Measurements from ENCODE around the gene OR1N1. TPM values are rescaled to one million over a fixed set of nuclear protein-coding genes. Genes with fewer than 3 reads are reported as not detected.

The OR1N1 gene
- total RNA-seq, result not detected in 2 replicates

GRCh38 chr9:122527193-122527592, at the start of gene OR1N1:
Gene OR1N1 (minus strand): TSS chr9:122527293. CDS start chr9:122527293, 0 bp downstream.

GRCh38 chr9:122552812-122553211, 25.7 kb upstream of the OR1N1 start, which contains the start of gene OR1N2:
Gene OR1N2 (plus strand): TSS chr9:122553112. CDS start chr9:122553212, 100 bp downstream.

GRCh38 chr9:122518841-122519240, 8.3 kb downstream of the OR1N1 start, which contains the start of gene OR1J4:
Gene OR1J4 (plus strand): TSS chr9:122519141. CDS start chr9:122519141, 0 bp downstream.

GRCh38 chr9:122510502-122510901, 16.6 kb downstream of the OR1N1 start, which contains the start of gene OR1J2:
Gene OR1J2 (plus strand): TSS chr9:122510802. CDS start chr9:122510802, 0 bp downstream.

GRCh38 chr9:122477826-122478225, 49.3 kb downstream of the OR1N1 start, which contains the start of gene OR1J1:
Gene OR1J1 (minus strand): TSS chr9:122477926. CDS start chr9:122477926, 0 bp downstream.

Other genes starting within 250 kb of the OR1N1 start
- under 0.01 and 0.33 TPM in 2 replicates for gene PTGS1, start 156.3 kb downstream of the OR1N1 start, total RNA-seq
- not detected in 2 replicates for gene OR1J1, start 49.4 kb downstream of the OR1N1 start, total RNA-seq
- not detected in 2 replicates for gene OR1J2, start 16.5 kb downstream of the OR1N1 start, total RNA-seq
- not detected in 2 replicates for gene OR1J4, start 8.2 kb downstream of the OR1N1 start, total RNA-seq
- not detected in 2 replicates for gene OR1N2, start 25.8 kb upstream of the OR1N1 start, total RNA-seq
- gene OR1L8, start 56.1 kb upstream of the OR1N1 start, total RNA-seq, result 0.11 TPM in 1 of 2 replicates, not detected in the other
- not detected in 2 replicates for gene OR1Q1, start 87.4 kb upstream of the OR1N1 start, total RNA-seq
- gene OR1B1, start 130.3 kb upstream of the OR1N1 start, total RNA-seq, result not detected in 2 replicates
- not detected in 2 replicates for gene OR1L1, start 134.4 kb upstream of the OR1N1 start, total RNA-seq
- gene OR1L3, start 147.8 kb upstream of the OR1N1 start, total RNA-seq, result not detected in 2 replicates
- not detected in 2 replicates for gene OR1L4, start 196.7 kb upstream of the OR1N1 start, total RNA-seq
- not detected in 2 replicates for gene OR1L6, start 215.0 kb upstream of the OR1N1 start, total RNA-seq

Data from placental epithelial cell (primary cell).